Stimulated activated CD4-positive, alpha-beta T cell treated with anti-CD3 and anti-CD28 coated beads, Interleukin-1b, Interleukin-23, amount 100 ng/mL, for 4 hours (primary cell): Measurements from ENCODE around the gene HTT.

Experiments
- DNase-seq, 2 donors: peaks; one replicate each; pipeline ENCODE4 v3.0.0-alpha.2; 2020; ENCODE audit warnings: low read depth in 2 of 2

HTT gene

GRCh38 chr4:3200423-3201090 is 126.1 kb downstream of the HTT start:
- no peak for DNase-seq

GRCh38 chr4:3201718-3202702 is 127.5 kb downstream of the HTT start:
- DNase-seq: peak; percentile 28 to 45

- peak; percentile 17 to 24 for DNase-seq
Observed at GRCh38 chr4:3202836-3203820, 128.6 kb downstream of the HTT start.

- DNase-seq: no peak
Observed at GRCh38 chr4:3203971-3204431, 129.5 kb downstream of the HTT start.

- DNase-seq: no peak
Observed at GRCh38 chr4:3205995-3206394, 131.5 kb downstream of the HTT start.

GRCh38 chr4:3206439-3207100 is 132.1 kb downstream of the HTT start:
- no peak for DNase-seq

GRCh38 chr4:3207531-3208037 is 133.1 kb downstream of the HTT start:
- DNase-seq: no peak

GRCh38 chr4:3208826-3209225 is 134.3 kb downstream of the HTT start:
- no peak for DNase-seq

GRCh38 chr4:3209551-3210325 is 135.3 kb downstream of the HTT start:
- no peak for DNase-seq

GRCh38 chr4:3210467-3210866 is 136.0 kb downstream of the HTT start:
- DNase-seq: no peak

GRCh38 chr4:3211866-3212265 is 137.4 kb downstream of the HTT start:
- DNase-seq: no peak

GRCh38 chr4:3212391-3213105 is 138.1 kb downstream of the HTT start:
- DNase-seq: no peak

GRCh38 chr4:3213106-3213425 is 138.6 kb downstream of the HTT start:
- DNase-seq: no peak

- no peak for DNase-seq
Observed at GRCh38 chr4:3213661-3214250, 139.3 kb downstream of the HTT start.

- no peak for DNase-seq
Observed at GRCh38 chr4:3215256-3215655, 140.8 kb downstream of the HTT start.

- DNase-seq: no peak
Observed at GRCh38 chr4:3215733-3216132, 141.3 kb downstream of the HTT start.

- DNase-seq: no peak
Observed at GRCh38 chr4:3217266-3217665, 142.8 kb downstream of the HTT start.

GRCh38 chr4:3217771-3218170 is 143.3 kb downstream of the HTT start:
- DNase-seq: no peak
